H9 (cell line): ENCODE measurements around the gene PLSCR4. TPM values are rescaled to one million over a fixed set of nuclear protein-coding genes. Genes with fewer than 3 reads are reported as not detected.

Experiments
- DNase-seq: peaks from one replicate; pipeline ENCODE4 v3.0.0-alpha.2; 2017
- H2AFZ ChIP-seq: one replicate; pipeline ENCODE4 v1.6.1; 2013; ENCODE audit warnings: mild to moderate bottlenecking, low read length, control low read depth, moderate library complexity
- H2AK5ac ChIP-seq: 2 replicates; pipeline ENCODE4 v1.6.1; 2013; ENCODE audit warnings: low read length, control low read depth, mixed read lengths; ENCODE audit not compliant: insufficient read length
- H2BK120ac ChIP-seq: one replicate; pipeline ENCODE4 v1.6.1; 2013; ENCODE audit warnings: low read depth, mild to moderate bottlenecking, low read length, control low read depth, inconsistent platforms; ENCODE audit not compliant: poor library complexity, severe bottlenecking
- H2BK12ac ChIP-seq: 2 replicates; pipeline ENCODE4 v1.6.1; 2013; ENCODE audit warnings: low read length, control low read depth, mixed read lengths, low read depth; ENCODE audit not compliant: insufficient read length
- H2BK15ac ChIP-seq: 2 replicates; pipeline ENCODE4 v1.6.1; 2013; ENCODE audit warnings: low read depth, low read length, control low read depth
- H2BK20ac ChIP-seq: one replicate; pipeline ENCODE4 v1.6.1; 2013; ENCODE audit warnings: low read depth, mild to moderate bottlenecking, low read length, control low read depth, inconsistent platforms; ENCODE audit not compliant: poor library complexity, severe bottlenecking
- H2BK5ac ChIP-seq: 2 replicates; pipeline ENCODE4 v1.6.1; 2013; ENCODE audit warnings: low read length, control low read depth, mixed read lengths; ENCODE audit not compliant: insufficient read length
- H3K14ac ChIP-seq: 2 replicates; pipeline ENCODE4 v1.6.1; 2013; ENCODE audit warnings: low read length, control low read depth; ENCODE audit not compliant: insufficient read depth
- H3K18ac ChIP-seq: 2 replicates; pipeline ENCODE4 v1.6.1; 2013; ENCODE audit warnings: low read depth, mild to moderate bottlenecking, mixed read lengths, low read length, control low read depth; ENCODE audit not compliant: insufficient read length
- H3K23ac ChIP-seq: 2 replicates; pipeline ENCODE4 v1.6.1; 2013; ENCODE audit warnings: low read length, control low read depth, mixed read lengths, low read depth; ENCODE audit not compliant: insufficient read length
- H3K23me2 ChIP-seq: 2 replicates; pipeline ENCODE4 v1.6.1; 2013; ENCODE audit warnings: low read depth, mild to moderate bottlenecking, mixed read lengths, low read length, control low read depth; ENCODE audit not compliant: insufficient read length, poor library complexity, severe bottlenecking
- H3K27ac ChIP-seq: 2 replicates; pipeline ENCODE4 v1.5.1; 2013; ENCODE audit warnings: low read length, control low read depth, mixed read lengths, low read depth; ENCODE audit not compliant: insufficient read length
- H3K27me3 ChIP-seq: 2 replicates; pipeline ENCODE4 v1.6.1; 2013; ENCODE audit warnings: low read length, control low read depth, inconsistent platforms; ENCODE audit not compliant: insufficient read depth
- H3K4ac ChIP-seq: 2 replicates; pipeline ENCODE4 v1.6.1; 2013; ENCODE audit warnings: low read depth, mild to moderate bottlenecking, control low read depth, inconsistent platforms, low read length, moderate library complexity
- H3K4me1 ChIP-seq: 2 replicates; pipeline ENCODE4 v1.6.1; 2013; ENCODE audit warnings: low read length, control low read depth, inconsistent platforms; ENCODE audit not compliant: insufficient read depth
- H3K4me2 ChIP-seq: 2 replicates; pipeline ENCODE4 v1.6.1; 2013; ENCODE audit warnings: low read length, control low read depth, mixed read lengths; ENCODE audit not compliant: insufficient read length, insufficient read depth
- H3K56ac ChIP-seq: 2 replicates; pipeline ENCODE4 v1.6.1; 2013; ENCODE audit warnings: low read depth, mild to moderate bottlenecking, mixed read lengths, low read length, control low read depth; ENCODE audit not compliant: insufficient read length
- H3K79me1 ChIP-seq: 2 replicates; pipeline ENCODE4 v1.6.1; 2013; ENCODE audit warnings: low read depth, mild to moderate bottlenecking, moderate library complexity, low read length, control low read depth, inconsistent platforms; ENCODE audit not compliant: insufficient read depth, poor library complexity, severe bottlenecking
- H3K79me2 ChIP-seq: 2 replicates; pipeline ENCODE4 v1.6.1; 2013; ENCODE audit warnings: low read length, control low read depth, inconsistent platforms; ENCODE audit not compliant: insufficient read depth
- H3K9ac ChIP-seq: 2 replicates; pipeline ENCODE4 v1.6.1; 2013; ENCODE audit warnings: low read length, control low read depth, mixed read lengths; ENCODE audit not compliant: insufficient read length; ENCODE audit errors: extremely low read depth
- H3K9me3 ChIP-seq: one replicate; pipeline ENCODE4 v1.6.1; 2013; ENCODE audit warnings: low read depth, low read length, inconsistent platforms; ENCODE audit not compliant: control insufficient read depth
- H3T11ph ChIP-seq: one replicate; pipeline ENCODE4 v1.6.1; 2013; ENCODE audit warnings: mild to moderate bottlenecking, low read length, control low read depth, inconsistent platforms
- H4K20me1 ChIP-seq: one replicate; pipeline ENCODE4 v1.6.1; 2013; ENCODE audit not compliant: control insufficient read depth, insufficient read length, insufficient read depth
- H4K5ac ChIP-seq: 2 replicates; pipeline ENCODE4 v1.6.1; 2013; ENCODE audit warnings: low read depth, mild to moderate bottlenecking, mixed read lengths, low read length, control low read depth; ENCODE audit not compliant: insufficient read length
- H4K8ac ChIP-seq: replicated peaks from 2 replicates; pipeline ENCODE4 v1.6.1; 2013; ENCODE audit warnings: low read length, control low read depth, mixed read lengths, low read depth; ENCODE audit not compliant: insufficient read length
- H4K91ac ChIP-seq: 2 replicates; pipeline ENCODE4 v1.6.1; 2013; ENCODE audit warnings: low read depth, mild to moderate bottlenecking, moderate library complexity, mixed read lengths, low read length, control low read depth; ENCODE audit not compliant: insufficient read length
- H3K27ac Mint-ChIP-seq, 3 experiments: 2 replicates in 2 of 3; 3 replicates in 1 of 3; pipeline ENCODE4 v1.8.0; 2020 to 2021; ENCODE audit warnings: mixed read lengths in 3 of 3, mild to moderate bottlenecking in 1 of 3, moderate library complexity in 1 of 3
- H3K27me3 Mint-ChIP-seq: 2 replicates; pipeline ENCODE4 v1.8.0; 2021; ENCODE audit warnings: low read depth, mild to moderate bottlenecking, moderate library complexity, mixed read lengths
- H3K36me3 Mint-ChIP-seq, 3 experiments: 2 replicates in 2 of 3; 3 replicates in 1 of 3; pipeline ENCODE4 v1.8.0; 2020 to 2021; ENCODE audit warnings: low read depth in 3 of 3, mixed read lengths in 3 of 3; ENCODE audit not compliant: insufficient read depth in 1 of 3
- H3K4me1 Mint-ChIP-seq, 2 experiments: 2 replicates each; pipeline ENCODE4 v1.8.0; 2020; ENCODE audit warnings: mixed read lengths in 2 of 2
- H3K4me3 Mint-ChIP-seq, 2 experiments: 2 replicates in 1 of 2; 3 replicates in 1 of 2; pipeline ENCODE4 v1.8.0; 2020 to 2021; ENCODE audit warnings: mild to moderate bottlenecking in 2 of 2, mixed read lengths in 2 of 2, moderate library complexity in 1 of 2
- H3K9me3 Mint-ChIP-seq, 2 experiments: 2 replicates in 1 of 2; 3 replicates in 1 of 2; pipeline ENCODE4 v1.8.0; 2020; ENCODE audit warnings: mild to moderate bottlenecking in 2 of 2, mixed read lengths in 2 of 2, moderate library complexity in 1 of 2
- WGBS: extraction: QIAGEN DNeasy Blood & Tissue Kit; methylation state at CpG from one replicate; pipeline ENCODE4 v1.1.7; 2013; ENCODE audit warnings: missing lambda C conversion rate, low lambda C conversion rate, mixed read lengths; ENCODE audit not compliant: insufficient read length; ENCODE audit errors: extremely low coverage; 5-methylcytosine and 5-hydroxymethylcytosine counted together
- total RNA-seq: library from RNA; stranded (reverse); gene quantifications from 2 replicates; pipeline ENCODE4 v1.2.1, GENCODE V29; 2021
- TF ChIP-seq, protein P1 (sequence below): fragments of 200-600 bp; sonication (generic); conservative IDR thresholded peaks from 3 replicates; pipeline ENCODE4 v1.8.0; 2021; ENCODE audit warnings: antibody characterized with exemption, mild to moderate bottlenecking

The PLSCR4 gene
- total RNA-seq, 1 experiment from 2014 or later: 1.2 TPM

DNA sequence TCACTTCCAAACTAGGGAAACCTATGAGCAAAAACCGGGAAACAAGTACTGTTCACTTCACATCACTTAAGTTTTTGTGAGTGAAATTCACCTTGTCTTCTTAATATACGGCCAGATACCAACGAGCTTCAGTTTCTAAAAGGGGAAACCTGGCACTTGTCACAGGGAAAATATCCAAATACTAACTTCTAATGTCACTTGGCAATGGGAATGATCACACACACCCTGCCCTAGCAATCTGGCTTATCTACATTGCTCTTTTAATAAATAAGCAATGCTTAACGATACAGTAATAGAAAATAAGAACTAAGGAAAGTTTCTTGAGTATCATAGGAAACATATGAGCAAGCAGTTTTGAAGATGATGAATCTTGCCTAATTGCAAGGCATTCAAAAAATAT, 55.3 kb downstream of the PLSCR4 start:
- H3K4ac ChIP-seq: no peak overlapping the region
- Mint-ChIP-seq H3K9me3 (no peaks in the 10 kb centered on the region), H3K27me3 (no peaks in the 10 kb centered on the region), H3K27ac (no peak overlapping the region), H3K4me3 (no peak overlapping the region), H3K36me3 (no peaks in the 10 kb centered on the region), H3K4me1 (peaks cover 3% of the 10 kb centered on the region in 2 experiments; a peak in 3 of 4 replicates)
- no CpG with 5 or more reads among the region's 4 CpGs for WGBS
- H3K79me1 ChIP-seq: no peaks in the 10 kb centered on the region
- no peaks in the 10 kb centered on the region; the same call in 1 of the 2 replicates for H3K27me3 ChIP-seq
- no peak overlapping the region for H4K5ac ChIP-seq
- H3K18ac ChIP-seq: no peak overlapping the region
- no peak overlapping the region for H2BK20ac ChIP-seq
- no peaks in the 10 kb centered on the region for H3K23me2 ChIP-seq
- no peaks in the 10 kb centered on the region for H4K20me1 ChIP-seq
- H2BK12ac ChIP-seq: no peak overlapping the region
- DNase-seq: no peak
- no peaks in the 10 kb centered on the region for H3K4me1 ChIP-seq
- no peak overlapping the region for H4K91ac ChIP-seq
- H3K23ac ChIP-seq: no peak overlapping the region
- H2AK5ac ChIP-seq: no peak overlapping the region
- H3K27ac ChIP-seq: no peak overlapping the region
- no peak overlapping the region for H3K4me2 ChIP-seq
- no peak overlapping the region for H2BK120ac ChIP-seq
- no peaks in the 10 kb centered on the region for H3K79me2 ChIP-seq
- TF ChIP-seq, protein P1, sequence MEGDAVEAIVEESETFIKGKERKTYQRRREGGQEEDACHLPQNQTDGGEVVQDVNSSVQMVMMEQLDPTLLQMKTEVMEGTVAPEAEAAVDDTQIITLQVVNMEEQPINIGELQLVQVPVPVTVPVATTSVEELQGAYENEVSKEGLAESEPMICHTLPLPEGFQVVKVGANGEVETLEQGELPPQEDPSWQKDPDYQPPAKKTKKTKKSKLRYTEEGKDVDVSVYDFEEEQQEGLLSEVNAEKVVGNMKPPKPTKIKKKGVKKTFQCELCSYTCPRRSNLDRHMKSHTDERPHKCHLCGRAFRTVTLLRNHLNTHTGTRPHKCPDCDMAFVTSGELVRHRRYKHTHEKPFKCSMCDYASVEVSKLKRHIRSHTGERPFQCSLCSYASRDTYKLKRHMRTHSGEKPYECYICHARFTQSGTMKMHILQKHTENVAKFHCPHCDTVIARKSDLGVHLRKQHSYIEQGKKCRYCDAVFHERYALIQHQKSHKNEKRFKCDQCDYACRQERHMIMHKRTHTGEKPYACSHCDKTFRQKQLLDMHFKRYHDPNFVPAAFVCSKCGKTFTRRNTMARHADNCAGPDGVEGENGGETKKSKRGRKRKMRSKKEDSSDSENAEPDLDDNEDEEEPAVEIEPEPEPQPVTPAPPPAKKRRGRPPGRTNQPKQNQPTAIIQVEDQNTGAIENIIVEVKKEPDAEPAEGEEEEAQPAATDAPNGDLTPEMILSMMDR: no peak
- H2AFZ ChIP-seq: no peak overlapping the region
- H3K9me3 ChIP-seq: no peaks in the 10 kb centered on the region
- H4K8ac ChIP-seq: no peak overlapping the region
- H3K56ac ChIP-seq: no peak overlapping the region
- no peak overlapping the region for H3K14ac ChIP-seq
- H2BK5ac ChIP-seq: no peak overlapping the region
- no peak overlapping the region for H2BK15ac ChIP-seq
- H3T11ph ChIP-seq: no peak overlapping the region
- H3K9ac ChIP-seq: no peak overlapping the region
